A549 (cell line): Measurements from ENCODE around the gene GABRD. TPM values are rescaled to one million over a fixed set of nuclear protein-coding genes. Genes with fewer than 3 reads are reported as not detected.

Source experiments
- ATAC-seq, 2 experiments: fragments of 200-7000 bp in 1 of 2; fragments of >200 bp in 1 of 2; cut with Nextera tagmentation in 1 of 2; cut with Tn5 transposase in 1 of 2; 3 replicates each; pipeline versions ENCODE4 v1.8.0 to v1.9.1; 2018 to 2020; ENCODE audit warnings: mild to moderate bottlenecking in 1 of 2, moderate library complexity in 1 of 2
- CTCF ChIA-PET: fragments of 300-600 bp; sonication (Branson Sonifier 250); formaldehyde crosslinking; extraction: SDS; loops from one replicate; lab custom pipeline; 2021; ENCODE audit warnings: antibody characterized with exemption, inconsistent platforms; lab: Yijun Ruan, JAX
- POLR2A ChIA-PET: fragments of 350-600 bp; formaldehyde crosslinking; extraction: SDS; loops from one replicate; lab custom pipeline; 2021; ENCODE audit warnings: antibody characterized with exemption, inconsistent platforms; lab: Yijun Ruan, JAX
- DNase-seq, 2 experiments: peaks; one replicate each; pipeline versions ENCODE4 v3.0.0 to v3.0.0-alpha.2; 2011 to 2016; ENCODE audit warnings: low read depth in 1 of 2, low spot score in 1 of 2
- FAIRE-seq: peaks from 2 replicates; lab custom pipeline; 2011; peaks lifted over from hg19 to GRCh38; lab: Jason Lieb, UNC
- H3K27ac ChIP-seq, 2 experiments: fragments of >200 bp; sonication (Bioruptor Twin); formaldehyde crosslinking; 3 replicates each; pipeline ENCODE4 v1.5.1; 2016 to 2017
- H3K4me1 ChIP-seq: fragments of >200 bp; sonication (Bioruptor Twin); formaldehyde crosslinking; 3 replicates; pipeline ENCODE4 v1.6.1; 2016
- H3K4me2 ChIP-seq: fragments of >200 bp; sonication (Bioruptor Twin); formaldehyde crosslinking; 3 replicates; pipeline ENCODE4 v1.6.1; 2016
- H3K4me3 ChIP-seq: fragments of >200 bp; sonication (Bioruptor Twin); formaldehyde crosslinking; 3 replicates; pipeline ENCODE4 v1.5.1; 2016
- H3K9me3 ChIP-seq: fragments of >200 bp; sonication (Bioruptor Twin); formaldehyde crosslinking; 3 replicates; pipeline ENCODE4 v1.6.1; 2016
- CBX8 ChIP-seq: fragments of 200-600 bp; sonication (generic); IDR thresholded peaks from 2 replicates; pipeline ENCODE4 v1.6.1; 2016
- EHF ChIP-seq: fragments of 250-450 bp; sonication (Bioruptor Pico); IDR thresholded peaks from 2 replicates; pipeline ENCODE4 v1.5.0; 2020; ENCODE audit warnings: mild to moderate bottlenecking
- EHMT2 ChIP-seq: fragments of 200-600 bp; sonication (generic); IDR thresholded peaks from 2 replicates; pipeline ENCODE4 v1.6.1; 2016; ENCODE audit warnings: antibody characterized with exemption, low read depth, mild to moderate bottlenecking, moderate library complexity
- EP300 ChIP-seq, 2 experiments: fragments of >200 bp; sonication (Bioruptor Twin); formaldehyde crosslinking; IDR thresholded peaks; 2 replicates in 1 of 2; 3 replicates in 1 of 2; pipeline ENCODE4 v1.6.1; 2016 to 2017
- FOXS1 ChIP-seq: fragments of 250-450 bp; sonication (Bioruptor Pico); IDR thresholded peaks from 2 replicates; pipeline ENCODE4 v1.5.0; 2020; ENCODE audit warnings: mild to moderate bottlenecking, moderate library complexity
- GATA3 ChIP-seq: IDR thresholded peaks from 2 replicates; pipeline ENCODE4 v1.6.1; 2012; ENCODE audit warnings: borderline replicate concordance
- HDAC2 ChIP-seq: fragments of 200-600 bp; sonication (generic); IDR thresholded peaks from 2 replicates; pipeline ENCODE4 v1.6.1; 2016
- HOXA7 ChIP-seq: fragments of 250-450 bp; sonication (Bioruptor Pico); IDR thresholded peaks from 2 replicates; pipeline ENCODE4 v1.5.0; 2020; ENCODE audit warnings: mild to moderate bottlenecking, moderate library complexity
- JUN ChIP-seq, 2 experiments: fragments of >200 bp; sonication (Bioruptor Twin); formaldehyde crosslinking; IDR thresholded peaks; 2 replicates in 1 of 2; 3 replicates in 1 of 2; pipeline ENCODE4 v1.6.1; 2016 to 2017
- KDM1A ChIP-seq: fragments of 200-600 bp; sonication (generic); IDR thresholded peaks from 2 replicates; pipeline ENCODE4 v1.6.1; 2016; ENCODE audit warnings: low read depth, mild to moderate bottlenecking
- MAFK ChIP-seq: fragments of 450-650 bp; IDR thresholded peaks from 2 replicates; pipeline ENCODE4 v1.6.1; 2014; ENCODE audit not compliant: partially characterized antibody
- NFE2L2 ChIP-seq: fragments of 150-350 bp; conservative IDR thresholded peaks from 2 replicates; pipeline ENCODE4 v1.6.1; 2014; ENCODE audit warnings: low read length
- NPAS2 ChIP-seq: fragments of 250-450 bp; sonication (Bioruptor Pico); IDR thresholded peaks from 2 replicates; pipeline ENCODE4 v1.8.0; 2022; ENCODE audit warnings: mild to moderate bottlenecking, moderate library complexity, borderline replicate concordance
- NR3C1 ChIP-seq: fragments of >200 bp; sonication (Bioruptor Twin); formaldehyde crosslinking; IDR thresholded peaks from 3 replicates; pipeline ENCODE4 v1.6.1; 2017
- POLR2AphosphoS2 ChIP-seq: conservative IDR thresholded peaks from 2 replicates; pipeline ENCODE4 v1.6.1; 2012; ENCODE audit warnings: low read length, improper control_type of control experiment, inconsistent platforms
- RAD21 ChIP-seq, 2 experiments: fragments of >200 bp in 1 of 2; sonication (Bioruptor Twin) in 1 of 2; formaldehyde crosslinking in 1 of 2; IDR thresholded peaks in 1 of 2; conservative IDR thresholded peaks in 1 of 2; 2 replicates in 1 of 2; 3 replicates in 1 of 2; pipeline ENCODE4 v1.6.1; 2012 to 2018; ENCODE audit warnings: inconsistent platforms in 1 of 2
- RARB ChIP-seq: fragments of 250-450 bp; sonication (Bioruptor Pico); IDR thresholded peaks from 2 replicates; pipeline ENCODE4 v1.8.0; 2021; ENCODE audit warnings: mild to moderate bottlenecking, moderate library complexity
- RNF2 ChIP-seq: fragments of 200-600 bp; sonication (generic); IDR thresholded peaks from 2 replicates; pipeline ENCODE4 v1.6.1; 2016; ENCODE audit warnings: low read depth, mild to moderate bottlenecking, antibody characterized with exemption, moderate library complexity, borderline replicate concordance
- TFCP2L1 ChIP-seq: fragments of 250-450 bp; sonication (Bioruptor Pico); IDR thresholded peaks from 2 replicates; pipeline ENCODE4 v1.5.0; 2021; ENCODE audit warnings: mild to moderate bottlenecking
- TP53 ChIP-seq: fragments of 250-450 bp; sonication (Bioruptor Pico); IDR thresholded peaks from 2 replicates; pipeline ENCODE4 v1.5.0; 2021; ENCODE audit warnings: mild to moderate bottlenecking, moderate library complexity
- ZNF302 ChIP-seq: fragments of 250-450 bp; sonication (Bioruptor Pico); IDR thresholded peaks from 2 replicates; pipeline ENCODE4 v1.9.0; 2021; ENCODE audit warnings: inconsistent platforms, mild to moderate bottlenecking, moderate library complexity
- WGBS: methylation state at CpG from one replicate; pipeline ENCODE4 v1.1.6; 2017; ENCODE audit errors: missing lambda C conversion rate; 5-methylcytosine and 5-hydroxymethylcytosine counted together
- polyA plus RNA-seq, 4 experiments: library from polyadenylated mRNA; depleted of rRNA in 3 of 4; stranded (reverse); fragments of >200 nt; fragmentation: RNase III in 1 of 4; extraction: RNeasy Plus Mini Kit Qiagen cat#74134 plus additional on column Dnase treatment in 1 of 4; gene quantifications; 2 replicates in 3 of 4; 3 replicates in 1 of 4; pipeline ENCODE4 v1.2.3, GENCODE V29; 2011 to 2017
- TF ChIP-seq, protein P1 (sequence below): IDR thresholded peaks from 2 replicates; pipeline ENCODE4 v1.6.1; 2012
- TF ChIP-seq, protein P2 (sequence below): fragments of >200 bp; sonication (Bioruptor Twin); formaldehyde crosslinking; IDR thresholded peaks from 2 replicates; pipeline ENCODE4 v1.6.1; 2016
- TF ChIP-seq, protein P3 (sequence below): fragments of 450-650 bp; IDR thresholded peaks from 2 replicates; pipeline ENCODE4 v1.6.1; 2014; ENCODE audit warnings: antibody characterized with exemption
- TF ChIP-seq, protein P4 (sequence below): fragments of 150-350 bp; IDR thresholded peaks from 2 replicates; pipeline ENCODE4 v1.6.1; 2014; ENCODE audit warnings: low read depth, mild to moderate bottlenecking, low read length
- TF ChIP-seq, protein P5 (sequence below): fragments of 250-450 bp; sonication (Bioruptor Pico); IDR thresholded peaks from 2 replicates; pipeline ENCODE4 v1.5.0; 2021; ENCODE audit warnings: mild to moderate bottlenecking, moderate library complexity, borderline replicate concordance
- TF ChIP-seq, protein P6 (sequence below): fragments of >200 bp; sonication (Bioruptor Twin); formaldehyde crosslinking; IDR thresholded peaks from 3 replicates; pipeline ENCODE4 v1.6.1; 2016

GABRD gene
- polyA plus RNA-seq, 2 of the 4 experiments (the other 2 are of a cell fraction), result 0.12 to 0.52 TPM

DNA sequence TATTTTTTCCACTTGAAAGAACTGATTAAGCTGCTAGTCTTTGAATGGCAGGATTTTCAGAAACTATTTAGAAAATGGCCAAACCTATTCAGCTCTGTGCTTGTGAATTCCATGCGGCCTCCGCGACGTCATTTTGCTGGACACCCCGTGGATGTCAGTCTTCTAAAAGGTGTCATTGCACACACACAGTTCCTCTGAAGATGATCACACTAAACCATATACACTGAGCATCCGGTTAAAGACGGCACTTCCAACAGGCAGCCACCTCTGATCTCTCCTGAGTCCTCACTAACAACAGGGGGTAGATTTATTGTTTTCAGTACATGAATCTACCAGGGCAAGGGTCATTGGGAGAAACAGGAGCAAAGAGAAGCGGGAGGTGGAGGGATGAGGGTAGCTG, 24.6 kb upstream of the GABRD start:
- ChIA-PET CTCF (no interaction called here), POLR2A (no interaction called here)
- no peak for FAIRE-seq

DNA sequence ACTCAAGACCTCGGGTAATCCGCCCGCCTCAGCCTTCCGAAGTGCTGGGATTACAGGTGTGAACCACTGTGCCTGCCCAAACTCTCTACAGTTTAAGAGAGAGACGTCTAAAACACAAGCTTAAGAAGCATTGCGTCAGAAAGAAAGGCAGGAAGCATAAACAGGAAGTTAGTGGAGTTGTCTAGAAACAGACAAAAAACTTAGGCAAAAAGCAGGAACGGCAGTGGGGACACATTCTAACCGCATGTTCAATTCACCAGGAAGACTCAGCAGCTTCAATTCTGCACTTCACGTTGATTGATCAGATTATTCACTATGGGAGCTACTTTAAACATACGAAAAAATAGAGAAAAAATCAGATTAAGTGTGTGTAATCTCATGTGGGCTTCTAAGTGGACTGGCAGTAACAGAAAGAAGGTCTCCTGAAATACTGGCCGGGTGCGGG, 22.9 kb upstream of the GABRD start:
- POLR2A ChIA-PET, result no interaction called here
- no peak overlapping the region for H3K4me2 ChIP-seq
- no peak for FAIRE-seq
- DNase-seq, result no peak
- CTCF ChIA-PET, result no interaction called here
- no peak for ATAC-seq
- H3K27ac ChIP-seq, result no peak overlapping the region
- no peaks in the 10 kb centered on the region for H3K9me3 ChIP-seq
- H3K4me1 ChIP-seq, result no peaks in the 10 kb centered on the region
- TF ChIP-seq GATA3 (no peak), NPAS2 (CRISPR knock-in tag) (no peak), TFCP2L1 (no peak), RNF2 (no peak), HOXA7 (no peak), EHF (CRISPR knock-in tag) (no peak), HDAC2 (no peak), EHMT2 (no peak), EP300 (IDR thresholded peaks at IDR 0.05) (no peak), ZNF302 (CRISPR knock-in tag) (no peak), POLR2AphosphoS2 (no peak), RAD21 (conservative IDR thresholded peaks at IDR 0.05 in 1 of 2, IDR thresholded peaks at IDR 0.05 in 1 of 2) (no peak), TP53 (CRISPR knock-in tag) (no peak)
- TF ChIP-seq, protein P1, sequence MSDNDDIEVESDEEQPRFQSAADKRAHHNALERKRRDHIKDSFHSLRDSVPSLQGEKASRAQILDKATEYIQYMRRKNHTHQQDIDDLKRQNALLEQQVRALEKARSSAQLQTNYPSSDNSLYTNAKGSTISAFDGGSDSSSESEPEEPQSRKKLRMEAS, result no peak
- TF ChIP-seq, protein P2, sequence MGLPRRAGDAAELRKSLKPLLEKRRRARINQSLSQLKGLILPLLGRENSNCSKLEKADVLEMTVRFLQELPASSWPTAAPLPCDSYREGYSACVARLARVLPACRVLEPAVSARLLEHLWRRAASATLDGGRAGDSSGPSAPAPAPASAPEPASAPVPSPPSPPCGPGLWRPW, result no peak
- TF ChIP-seq, protein P3, sequence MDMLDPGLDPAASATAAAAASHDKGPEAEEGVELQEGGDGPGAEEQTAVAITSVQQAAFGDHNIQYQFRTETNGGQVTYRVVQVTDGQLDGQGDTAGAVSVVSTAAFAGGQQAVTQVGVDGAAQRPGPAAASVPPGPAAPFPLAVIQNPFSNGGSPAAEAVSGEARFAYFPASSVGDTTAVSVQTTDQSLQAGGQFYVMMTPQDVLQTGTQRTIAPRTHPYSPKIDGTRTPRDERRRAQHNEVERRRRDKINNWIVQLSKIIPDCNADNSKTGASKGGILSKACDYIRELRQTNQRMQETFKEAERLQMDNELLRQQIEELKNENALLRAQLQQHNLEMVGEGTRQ, result no peak
- TF ChIP-seq, protein P4, sequence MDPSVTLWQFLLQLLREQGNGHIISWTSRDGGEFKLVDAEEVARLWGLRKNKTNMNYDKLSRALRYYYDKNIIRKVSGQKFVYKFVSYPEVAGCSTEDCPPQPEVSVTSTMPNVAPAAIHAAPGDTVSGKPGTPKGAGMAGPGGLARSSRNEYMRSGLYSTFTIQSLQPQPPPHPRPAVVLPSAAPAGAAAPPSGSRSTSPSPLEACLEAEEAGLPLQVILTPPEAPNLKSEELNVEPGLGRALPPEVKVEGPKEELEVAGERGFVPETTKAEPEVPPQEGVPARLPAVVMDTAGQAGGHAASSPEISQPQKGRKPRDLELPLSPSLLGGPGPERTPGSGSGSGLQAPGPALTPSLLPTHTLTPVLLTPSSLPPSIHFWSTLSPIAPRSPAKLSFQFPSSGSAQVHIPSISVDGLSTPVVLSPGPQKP, result no peak
- 69% methylated on average over 12 of the region's 12 CpGs for WGBS
- H3K4me3 ChIP-seq, result no peak overlapping the region

More for the DNA sequence above, 24.6 kb upstream of the GABRD start:
- Histone ChIP-seq H3K4me3 (no peak overlapping the region), H3K27ac (no peak overlapping the region), H3K4me1 (no peaks in the 10 kb centered on the region), H3K9me3 (no peaks in the 10 kb centered on the region), H3K4me2 (no peak overlapping the region)
- ATAC-seq, result no peak
- no peak for DNase-seq
- no peak for TF ChIP-seq TP53 (CRISPR knock-in tag)
- no peak for TF ChIP-seq MAFK
- TF ChIP-seq CBX8, result no peak
- TF ChIP-seq, protein P5, sequence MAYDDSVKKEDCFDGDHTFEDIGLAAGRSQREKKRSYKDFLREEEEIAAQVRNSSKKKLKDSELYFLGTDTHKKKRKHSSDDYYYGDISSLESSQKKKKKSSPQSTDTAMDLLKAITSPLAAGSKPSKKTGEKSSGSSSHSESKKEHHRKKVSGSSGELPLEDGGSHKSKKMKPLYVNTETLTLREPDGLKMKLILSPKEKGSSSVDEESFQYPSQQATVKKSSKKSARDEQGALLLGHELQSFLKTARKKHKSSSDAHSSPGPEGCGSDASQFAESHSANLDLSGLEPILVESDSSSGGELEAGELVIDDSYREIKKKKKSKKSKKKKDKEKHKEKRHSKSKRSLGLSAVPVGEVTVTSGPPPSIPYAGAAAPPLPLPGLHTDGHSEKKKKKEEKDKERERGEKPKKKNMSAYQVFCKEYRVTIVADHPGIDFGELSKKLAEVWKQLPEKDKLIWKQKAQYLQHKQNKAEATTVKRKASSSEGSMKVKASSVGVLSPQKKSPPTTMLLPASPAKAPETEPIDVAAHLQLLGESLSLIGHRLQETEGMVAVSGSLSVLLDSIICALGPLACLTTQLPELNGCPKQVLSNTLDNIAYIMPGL (CRISPR knock-in tag), result no peak
- TF ChIP-seq, protein P1, result no peak
- TF ChIP-seq, protein P4, result no peak
- no peak for TF ChIP-seq KDM1A
- TF ChIP-seq JUN (IDR thresholded peaks at IDR 0.05), result no peak
- TF ChIP-seq, protein P3, result no peak
- TF ChIP-seq FOXS1, result no peak
- no peak for TF ChIP-seq NR3C1
- TF ChIP-seq, protein P6, sequence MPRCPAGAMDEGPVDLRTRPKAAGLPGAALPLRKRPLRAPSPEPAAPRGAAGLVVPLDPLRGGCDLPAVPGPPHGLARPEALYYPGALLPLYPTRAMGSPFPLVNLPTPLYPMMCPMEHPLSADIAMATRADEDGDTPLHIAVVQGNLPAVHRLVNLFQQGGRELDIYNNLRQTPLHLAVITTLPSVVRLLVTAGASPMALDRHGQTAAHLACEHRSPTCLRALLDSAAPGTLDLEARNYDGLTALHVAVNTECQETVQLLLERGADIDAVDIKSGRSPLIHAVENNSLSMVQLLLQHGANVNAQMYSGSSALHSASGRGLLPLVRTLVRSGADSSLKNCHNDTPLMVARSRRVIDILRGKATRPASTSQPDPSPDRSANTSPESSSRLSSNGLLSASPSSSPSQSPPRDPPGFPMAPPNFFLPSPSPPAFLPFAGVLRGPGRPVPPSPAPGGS, result no peak
- TF ChIP-seq NFE2L2, result no peak
- TF ChIP-seq RARB (CRISPR knock-in tag), result no peak
- TF ChIP-seq, all 56 proteins: peak for 0
- 75% methylated on average over 7 of the region's 8 CpGs for WGBS
